GM12875 (cell line): ENCODE measurements around the gene UGT1A5.

Source experiments
- H3K4me3 ChIP-seq: one replicate; pipeline ENCODE4 v1.5.1; 2011; ENCODE audit warnings: low read depth, low read length, control low read depth
- TF ChIP-seq, protein P1 (sequence below): IDR thresholded peaks from 2 replicates; pipeline ENCODE4 v1.5.1; 2011; ENCODE audit warnings: low read depth, mild to moderate bottlenecking, control low read depth, inconsistent platforms, low read length, moderate library complexity, borderline replicate concordance; ENCODE audit not compliant: insufficient read depth

UGT1A5 gene

DNA sequence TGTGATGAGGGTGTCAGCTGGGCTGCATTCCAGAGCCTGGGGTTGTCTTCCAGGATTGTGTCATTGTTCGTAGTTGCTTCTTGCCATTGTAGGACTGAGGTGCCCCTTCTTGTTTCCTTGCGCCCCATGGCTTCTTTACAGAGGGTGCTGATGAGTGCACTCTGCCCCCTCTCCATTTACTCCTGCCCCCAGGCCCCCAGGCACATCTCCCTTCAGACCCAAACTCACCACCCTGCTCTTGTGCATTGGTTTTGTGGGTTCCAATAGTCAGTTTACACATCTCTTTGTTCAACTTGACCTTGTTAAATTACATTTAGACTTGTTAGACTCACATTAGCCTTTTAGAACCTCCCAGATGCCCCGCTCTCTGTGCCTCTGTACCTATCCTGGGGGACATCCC is 108.5 kb downstream of the UGT1A5 start:
- TF ChIP-seq, protein P1, sequence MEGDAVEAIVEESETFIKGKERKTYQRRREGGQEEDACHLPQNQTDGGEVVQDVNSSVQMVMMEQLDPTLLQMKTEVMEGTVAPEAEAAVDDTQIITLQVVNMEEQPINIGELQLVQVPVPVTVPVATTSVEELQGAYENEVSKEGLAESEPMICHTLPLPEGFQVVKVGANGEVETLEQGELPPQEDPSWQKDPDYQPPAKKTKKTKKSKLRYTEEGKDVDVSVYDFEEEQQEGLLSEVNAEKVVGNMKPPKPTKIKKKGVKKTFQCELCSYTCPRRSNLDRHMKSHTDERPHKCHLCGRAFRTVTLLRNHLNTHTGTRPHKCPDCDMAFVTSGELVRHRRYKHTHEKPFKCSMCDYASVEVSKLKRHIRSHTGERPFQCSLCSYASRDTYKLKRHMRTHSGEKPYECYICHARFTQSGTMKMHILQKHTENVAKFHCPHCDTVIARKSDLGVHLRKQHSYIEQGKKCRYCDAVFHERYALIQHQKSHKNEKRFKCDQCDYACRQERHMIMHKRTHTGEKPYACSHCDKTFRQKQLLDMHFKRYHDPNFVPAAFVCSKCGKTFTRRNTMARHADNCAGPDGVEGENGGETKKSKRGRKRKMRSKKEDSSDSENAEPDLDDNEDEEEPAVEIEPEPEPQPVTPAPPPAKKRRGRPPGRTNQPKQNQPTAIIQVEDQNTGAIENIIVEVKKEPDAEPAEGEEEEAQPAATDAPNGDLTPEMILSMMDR = no peak
- H3K4me3 ChIP-seq = no peak overlapping the region

DNA sequence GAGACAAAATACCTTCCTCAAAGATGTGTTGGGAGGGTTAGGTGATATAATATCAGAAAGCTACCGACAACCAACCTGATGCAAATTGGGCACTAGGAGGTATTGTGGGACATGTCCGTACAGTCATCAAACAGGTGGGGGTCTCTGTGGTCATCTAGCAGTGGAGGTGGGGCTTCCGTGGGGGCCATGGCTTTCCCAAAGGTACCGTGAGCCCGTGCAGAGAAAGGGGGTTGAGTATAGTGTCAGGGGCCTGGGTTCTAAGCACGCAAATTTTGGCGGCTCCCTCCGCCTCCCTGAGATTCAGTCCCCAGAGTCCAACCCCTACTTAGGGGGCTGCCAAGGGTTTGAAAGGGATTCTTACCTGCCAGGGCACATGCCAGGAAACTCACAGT is 109.0 kb downstream of the UGT1A5 start:
- H3K4me3 ChIP-seq = no peak overlapping the region
- TF ChIP-seq, protein P1 = no peak

DNA sequence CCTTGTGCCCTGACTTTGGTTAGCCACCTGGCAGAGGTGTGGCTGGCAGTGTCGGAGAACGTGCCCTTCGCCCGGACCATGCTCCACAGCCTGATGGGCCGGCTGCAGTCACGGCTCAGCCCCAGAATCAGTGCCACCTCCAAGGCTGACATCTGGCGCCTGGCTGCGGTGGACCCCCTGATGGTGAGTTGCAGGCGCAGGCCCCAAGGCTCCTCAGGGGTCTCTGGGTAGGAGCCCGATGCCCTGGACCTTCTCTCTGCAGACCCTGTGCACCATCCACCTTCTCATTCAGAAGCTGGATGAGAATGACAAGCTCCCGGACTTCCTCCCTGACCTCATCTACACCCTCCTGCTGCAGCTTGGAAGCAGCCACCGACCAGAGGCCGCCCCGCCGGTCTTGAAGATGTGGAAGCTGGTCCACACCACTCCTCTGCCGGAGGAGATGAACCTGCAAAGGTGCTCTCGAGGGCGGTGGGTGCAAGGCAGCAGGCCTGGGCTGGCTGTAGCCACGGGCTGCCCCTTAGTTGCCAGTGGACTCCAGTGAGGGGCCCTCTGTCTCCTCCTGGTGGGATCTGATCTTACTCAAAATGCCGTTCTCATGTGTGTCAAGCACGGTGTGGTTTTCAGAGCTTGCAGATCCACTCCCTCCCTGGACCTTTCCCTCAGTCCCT is 109.5 kb downstream of the UGT1A5 start:
- no peak overlapping the region for H3K4me3 ChIP-seq
- TF ChIP-seq, protein P1 = no peak
